Measurements from ENCODE around the gene PRSS58.

DNA sequence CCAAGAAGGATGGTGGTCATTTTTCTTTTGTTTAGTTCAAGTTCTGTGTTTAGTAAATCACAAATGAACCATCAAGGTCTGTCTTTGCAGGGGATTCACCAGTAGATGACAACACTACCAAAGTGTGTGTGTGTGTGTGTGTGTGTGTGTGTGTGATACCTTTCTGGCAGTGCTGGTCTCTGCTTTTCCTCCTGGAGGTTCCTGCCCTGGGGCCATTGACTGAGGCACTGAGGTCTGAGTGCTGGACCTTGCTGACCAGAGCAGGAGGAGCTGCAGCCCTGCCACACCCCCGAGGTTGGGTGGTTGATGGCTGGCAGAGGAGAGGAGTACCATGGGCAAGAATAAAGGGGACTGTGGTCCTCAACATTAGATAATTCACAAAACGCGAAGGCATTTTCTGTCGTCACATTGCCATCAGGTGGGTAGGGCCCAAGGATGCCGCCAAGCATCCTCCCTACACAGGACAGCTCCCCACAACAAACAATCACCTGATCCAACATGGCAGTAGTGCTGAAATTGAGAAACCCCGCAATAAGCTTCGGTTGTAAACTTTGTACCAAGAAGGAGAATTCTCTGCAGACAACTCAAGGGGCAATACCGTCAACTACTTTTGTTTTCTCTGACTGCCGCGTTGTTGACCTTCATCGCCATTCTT, 49.5 kb upstream of the PRSS58 start:
- TF ChIP-seq, protein P1, sequence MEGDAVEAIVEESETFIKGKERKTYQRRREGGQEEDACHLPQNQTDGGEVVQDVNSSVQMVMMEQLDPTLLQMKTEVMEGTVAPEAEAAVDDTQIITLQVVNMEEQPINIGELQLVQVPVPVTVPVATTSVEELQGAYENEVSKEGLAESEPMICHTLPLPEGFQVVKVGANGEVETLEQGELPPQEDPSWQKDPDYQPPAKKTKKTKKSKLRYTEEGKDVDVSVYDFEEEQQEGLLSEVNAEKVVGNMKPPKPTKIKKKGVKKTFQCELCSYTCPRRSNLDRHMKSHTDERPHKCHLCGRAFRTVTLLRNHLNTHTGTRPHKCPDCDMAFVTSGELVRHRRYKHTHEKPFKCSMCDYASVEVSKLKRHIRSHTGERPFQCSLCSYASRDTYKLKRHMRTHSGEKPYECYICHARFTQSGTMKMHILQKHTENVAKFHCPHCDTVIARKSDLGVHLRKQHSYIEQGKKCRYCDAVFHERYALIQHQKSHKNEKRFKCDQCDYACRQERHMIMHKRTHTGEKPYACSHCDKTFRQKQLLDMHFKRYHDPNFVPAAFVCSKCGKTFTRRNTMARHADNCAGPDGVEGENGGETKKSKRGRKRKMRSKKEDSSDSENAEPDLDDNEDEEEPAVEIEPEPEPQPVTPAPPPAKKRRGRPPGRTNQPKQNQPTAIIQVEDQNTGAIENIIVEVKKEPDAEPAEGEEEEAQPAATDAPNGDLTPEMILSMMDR (IDR thresholded peaks at IDR 0.05): no peak
- no peak for TF ChIP-seq POLR2A (IDR thresholded peaks at IDR 0.05)
